ENCODE results near the gene SFXN5. TPM values are rescaled to one million over a fixed set of nuclear protein-coding genes. Genes with fewer than 3 reads are reported as not detected.

The SFXN5 gene
- total and polyA plus RNA-seq, 3 donors from 2014 or later: 24.0 to 32.2 (median 25.4) TPM

DNA sequence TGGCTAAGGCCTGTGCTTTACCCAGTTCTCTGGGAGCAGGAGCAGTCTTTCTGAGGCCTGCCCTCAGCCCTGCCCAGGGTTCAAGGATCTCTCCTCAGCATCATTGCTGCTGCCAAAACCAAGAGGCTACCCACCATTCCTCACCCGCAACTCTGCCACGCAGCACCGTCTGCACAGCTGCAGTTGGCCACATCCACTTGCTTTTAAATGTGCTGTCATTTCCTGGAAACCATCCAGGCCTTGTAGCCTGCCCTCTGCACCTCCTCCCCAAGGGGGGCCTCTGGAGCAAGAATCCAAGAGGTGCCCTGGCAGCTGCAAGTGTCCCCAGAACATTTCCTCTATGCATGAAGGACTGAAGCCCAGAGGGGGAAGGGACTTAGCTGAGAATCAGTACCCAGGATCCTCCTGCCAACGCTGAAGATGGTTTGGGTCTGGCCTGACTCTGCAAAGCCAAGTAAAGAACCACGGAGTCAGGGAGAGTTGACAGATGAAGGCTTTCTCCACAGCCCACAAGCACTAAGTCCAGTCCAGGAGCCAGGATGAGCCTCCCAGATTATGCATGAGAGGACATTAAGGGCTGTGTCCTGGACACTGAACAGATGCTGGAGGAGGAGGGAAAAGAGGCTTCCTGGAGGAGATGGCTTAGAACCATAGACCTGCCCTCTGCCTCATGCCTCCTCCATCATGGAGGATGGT is 139.3 kb downstream of the SFXN5 start:
- no peak overlapping the region for H3K27ac ChIP-seq
- H3K4me1 ChIP-seq: no peaks in the 10 kb centered on the region
- H3K36me3 ChIP-seq (ENCODE audit: low read depth, missing control alignments): no peaks in the 10 kb centered on the region
- H3K9me3 ChIP-seq: no peaks in the 10 kb centered on the region
- no peak overlapping the region for H3K4me3 ChIP-seq
- intact Hi-C loops (cut with DNase I; ENCODE audit: low total_unique reads): no loop called here
- DNase-seq: no peak
- no peaks in the 10 kb centered on the region for H3K27me3 ChIP-seq
- 68 to 75% methylated on average over 5 of the region's 5 CpGs for WGBS, 2 donors
- TF ChIP-seq POLR2A (IDR thresholded peaks at IDR 0.05): no peak
- TF ChIP-seq, protein P1, sequence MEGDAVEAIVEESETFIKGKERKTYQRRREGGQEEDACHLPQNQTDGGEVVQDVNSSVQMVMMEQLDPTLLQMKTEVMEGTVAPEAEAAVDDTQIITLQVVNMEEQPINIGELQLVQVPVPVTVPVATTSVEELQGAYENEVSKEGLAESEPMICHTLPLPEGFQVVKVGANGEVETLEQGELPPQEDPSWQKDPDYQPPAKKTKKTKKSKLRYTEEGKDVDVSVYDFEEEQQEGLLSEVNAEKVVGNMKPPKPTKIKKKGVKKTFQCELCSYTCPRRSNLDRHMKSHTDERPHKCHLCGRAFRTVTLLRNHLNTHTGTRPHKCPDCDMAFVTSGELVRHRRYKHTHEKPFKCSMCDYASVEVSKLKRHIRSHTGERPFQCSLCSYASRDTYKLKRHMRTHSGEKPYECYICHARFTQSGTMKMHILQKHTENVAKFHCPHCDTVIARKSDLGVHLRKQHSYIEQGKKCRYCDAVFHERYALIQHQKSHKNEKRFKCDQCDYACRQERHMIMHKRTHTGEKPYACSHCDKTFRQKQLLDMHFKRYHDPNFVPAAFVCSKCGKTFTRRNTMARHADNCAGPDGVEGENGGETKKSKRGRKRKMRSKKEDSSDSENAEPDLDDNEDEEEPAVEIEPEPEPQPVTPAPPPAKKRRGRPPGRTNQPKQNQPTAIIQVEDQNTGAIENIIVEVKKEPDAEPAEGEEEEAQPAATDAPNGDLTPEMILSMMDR (IDR thresholded peaks at IDR 0.05): no peak

DNA sequence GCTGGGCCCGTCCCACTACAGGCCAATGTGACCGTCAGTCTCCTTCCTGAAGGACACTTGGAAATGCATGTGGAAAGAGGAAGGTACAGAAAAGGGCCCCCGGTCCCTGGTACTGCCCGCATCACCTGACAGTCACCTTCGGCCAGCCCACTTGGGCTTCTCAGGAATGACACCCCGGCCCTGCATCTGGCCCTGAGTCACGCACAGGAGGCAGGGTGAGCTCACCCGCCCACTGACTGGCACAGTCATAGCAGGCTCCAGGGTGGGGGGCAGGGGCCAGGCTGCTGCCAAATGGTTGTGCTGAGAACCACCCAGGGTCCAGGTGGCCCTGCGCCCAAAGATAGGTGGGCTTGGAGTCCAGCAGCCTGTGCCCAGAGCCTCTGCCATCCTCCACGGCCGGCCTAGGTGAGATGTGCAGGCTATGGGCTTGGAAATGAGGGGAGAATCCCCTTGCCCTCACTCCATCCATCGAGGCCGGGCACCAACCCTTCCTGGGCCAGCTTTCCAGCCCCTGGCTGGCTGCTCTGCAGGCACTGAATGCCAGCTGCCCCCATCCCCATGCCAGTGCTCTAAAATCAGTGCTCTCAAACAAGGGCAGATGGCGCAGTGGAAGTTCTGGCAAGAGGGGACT is 140.1 kb downstream of the SFXN5 start:
- 92 to 96% methylated on average over 14 of the region's 14 CpGs for WGBS, 2 donors
- Histone ChIP-seq H3K27ac (no peak overlapping the region), H3K4me3 (no peak overlapping the region), H3K27me3 (no peaks in the 10 kb centered on the region), H3K36me3 (ENCODE audit: low read depth, missing control alignments) (no peaks in the 10 kb centered on the region), H3K4me1 (no peaks in the 10 kb centered on the region), H3K9me3 (no peaks in the 10 kb centered on the region)
- intact Hi-C loops (cut with DNase I; ENCODE audit: low total_unique reads): no loop called here
- TF ChIP-seq POLR2A (IDR thresholded peaks at IDR 0.05): no peak
- TF ChIP-seq, protein P1 (IDR thresholded peaks at IDR 0.05): no peak
- no peak for DNase-seq

DNA sequence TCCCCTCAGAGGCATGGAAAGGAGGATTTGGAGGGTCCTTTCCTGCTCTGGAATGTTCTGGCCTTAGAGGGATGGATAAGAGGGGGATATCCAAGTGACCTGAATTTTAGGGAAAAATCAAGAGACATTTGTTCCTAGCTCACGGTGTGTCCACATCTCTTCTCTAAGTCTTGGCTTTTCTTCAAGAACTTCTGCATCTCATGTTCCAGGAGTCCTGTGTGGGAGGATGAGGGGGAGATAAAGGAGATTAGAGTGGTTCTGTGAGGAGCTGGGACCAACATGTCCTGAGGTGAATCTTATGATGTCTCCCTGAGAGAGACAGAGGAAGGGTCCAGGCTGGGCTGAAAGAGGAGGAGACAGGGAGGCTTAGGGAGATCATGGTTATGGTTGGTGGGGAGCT is 142.5 kb downstream of the SFXN5 start:
- H3K36me3 ChIP-seq (ENCODE audit: low read depth, missing control alignments): no peaks in the 10 kb centered on the region
- no peaks in the 10 kb centered on the region for H3K27me3 ChIP-seq
- TF ChIP-seq, protein P1 (IDR thresholded peaks at IDR 0.05): no peak
- no peak for TF ChIP-seq POLR2A (IDR thresholded peaks at IDR 0.05)
- no peaks in the 10 kb centered on the region for H3K9me3 ChIP-seq
- no peak for DNase-seq
- 35 to 60% methylated on average over 1 of the region's 1 CpG for whole genome bisulfite sequencing, 2 donors
- no peak overlapping the region for H3K4me3 ChIP-seq
- peaks cover 5% of the 10 kb centered on the region for H3K4me1 ChIP-seq
- intact Hi-C loops (cut with DNase I; ENCODE audit: low total_unique reads): no loop called here
- no peak overlapping the region for H3K27ac ChIP-seq

DNA sequence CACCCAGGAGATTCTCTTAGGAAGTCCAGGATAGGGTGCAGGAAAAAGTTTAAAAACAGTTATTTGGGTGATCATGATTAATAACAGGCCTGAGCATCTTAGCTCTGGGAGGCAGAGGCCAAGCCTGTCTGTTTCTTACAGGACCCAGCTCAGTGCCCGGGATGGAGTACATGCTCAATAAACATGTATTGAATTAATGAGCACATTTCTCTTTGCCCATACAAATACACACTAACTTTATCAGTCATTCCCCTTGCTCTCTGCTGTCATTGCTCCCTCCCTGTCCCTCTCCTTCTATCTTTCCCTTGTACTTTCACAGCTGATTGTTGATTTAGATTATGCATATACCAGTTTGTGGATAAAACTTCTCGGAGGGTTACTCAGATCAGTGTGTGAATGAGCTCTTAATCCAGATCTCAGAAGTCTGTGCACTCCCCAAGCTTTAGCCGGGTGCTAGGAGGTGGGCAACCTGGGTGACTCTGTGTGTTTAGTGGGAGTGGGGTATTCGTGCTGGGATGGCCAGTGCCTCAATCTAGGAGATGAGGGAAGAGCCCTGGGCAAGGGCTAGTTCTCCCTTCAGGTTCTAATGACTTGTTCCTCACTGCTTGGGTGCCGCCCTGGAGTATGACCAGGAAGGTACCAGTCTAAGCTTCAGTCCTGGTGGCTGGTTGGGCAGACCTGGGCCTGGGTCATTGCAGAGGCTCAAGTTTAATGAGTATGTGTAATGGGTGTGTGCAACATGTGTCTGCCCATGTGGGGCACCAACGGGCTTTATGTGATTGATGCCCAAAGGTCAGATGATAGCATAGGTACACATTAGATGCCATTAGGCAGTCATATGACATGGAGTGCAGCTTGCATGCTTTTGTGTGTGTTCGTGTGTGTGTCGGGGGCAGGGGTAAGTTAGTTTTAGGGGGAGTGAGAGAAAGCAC is 143.6 kb downstream of the SFXN5 start:
- Histone ChIP-seq H3K4me3 (no peak overlapping the region), H3K27me3 (no peaks in the 10 kb centered on the region), H3K9me3 (no peaks in the 10 kb centered on the region), H3K4me1 (peaks cover 5% of the 10 kb centered on the region), H3K27ac (no peak overlapping the region), H3K36me3 (ENCODE audit: low read depth, missing control alignments) (no peaks in the 10 kb centered on the region)
- TF ChIP-seq, protein P1 (IDR thresholded peaks at IDR 0.05): no peak
- TF ChIP-seq POLR2A (IDR thresholded peaks at IDR 0.05): no peak
- WGBS, 2 donors: 91 to 93% methylated on average over 8 of the region's 8 CpGs
- intact Hi-C loops (cut with DNase I; ENCODE audit: low total_unique reads): no loop called here
- no peak for DNase-seq

Data from testis (tissue), 3 donors.